HepG2 (cell line): ENCODE measurements around the gene EFNA2. TPM values are rescaled to one million over a fixed set of nuclear protein-coding genes. Genes with fewer than 3 reads are reported as not detected.
A peak's percentile ranks its signal among the peaks of the same experiment; 100 is the strongest.

Experiments used
- BRD4 ChIP-seq: sonication (generic); formaldehyde crosslinking; IDR thresholded peaks from 2 replicates; pipeline ENCODE4 v1.4.0; 2020; ENCODE audit warnings: missing genetic modification reagents
- CHD2 ChIP-seq: IDR thresholded peaks from 2 replicates; pipeline ENCODE4 v1.6.1; 2011; ENCODE audit warnings: low read depth, low read length, improper control_type of control experiment
- EP300 ChIP-seq, 3 experiments: sonication (generic) in 1 of 3; formaldehyde crosslinking in 1 of 3; IDR thresholded peaks; 2 replicates each; pipeline versions ENCODE4 v1.5.1 to v1.6.1; 2011 to 2020; ENCODE audit warnings: low read depth in 2 of 3, low read length in 2 of 3, borderline replicate concordance in 1 of 3, improper control_type of control experiment in 1 of 3, mild to moderate bottlenecking in 1 of 3, missing genetic modification reagents in 1 of 3, moderate library complexity in 1 of 3
- KAT2B ChIP-seq: fragments of 150-350 bp; IDR thresholded peaks from 2 replicates; pipeline ENCODE4 v1.6.1; 2014; ENCODE audit warnings: low read depth, low read length, borderline replicate concordance
- RBAK ChIP-seq: sonication (generic); formaldehyde crosslinking; IDR thresholded peaks from 2 replicates; pipeline ENCODE4 v1.5.1; 2020; ENCODE audit warnings: mild to moderate bottlenecking, missing genetic modification reagents
- RFX3 ChIP-seq: IDR thresholded peaks from 2 replicates; pipeline ENCODE4 v1.6.1; 2016; ENCODE audit warnings: missing biosample characterization, missing genetic modification reagents
- TBP ChIP-seq: sonication (generic); formaldehyde crosslinking; IDR thresholded peaks from 2 replicates; pipeline ENCODE4 v1.5.0; 2020; ENCODE audit warnings: missing genetic modification reagents
- ZBTB21 ChIP-seq: sonication (generic); formaldehyde crosslinking; IDR thresholded peaks from 2 replicates; pipeline ENCODE4 v1.4.0; 2020; ENCODE audit warnings: missing genetic modification reagents
- ZBTB37 ChIP-seq: sonication (generic); formaldehyde crosslinking; IDR thresholded peaks from 2 replicates; pipeline ENCODE4 v1.4.0; 2020; ENCODE audit warnings: mild to moderate bottlenecking, missing genetic modification reagents
- ZNF709 ChIP-seq: sonication (generic); formaldehyde crosslinking; IDR thresholded peaks from 2 replicates; pipeline ENCODE4 v1.5.0; 2020; ENCODE audit warnings: mild to moderate bottlenecking, missing genetic modification reagents
- ZNF737 ChIP-seq: sonication (generic); formaldehyde crosslinking; IDR thresholded peaks from 2 replicates; pipeline ENCODE4 v1.5.0; 2020; ENCODE audit warnings: missing genetic modification reagents, mild to moderate bottlenecking, borderline replicate concordance
- ZNF768 ChIP-seq: sonication (generic); formaldehyde crosslinking; IDR thresholded peaks from 2 replicates; pipeline ENCODE4 v1.4.0; 2020; ENCODE audit warnings: missing genetic modification reagents
- ZSCAN22 ChIP-seq: sonication (generic); formaldehyde crosslinking; IDR thresholded peaks from 2 replicates; pipeline ENCODE4 v1.4.0; 2020; ENCODE audit warnings: mild to moderate bottlenecking, missing genetic modification reagents
- polyA plus RNA-seq, 8 experiments: library from polyadenylated mRNA; depleted of rRNA in 3 of 8; stranded (reverse) in 7 of 8; unstranded in 1 of 8; fragments of >200 nt; fragmentation: Illumina TruSeq in 4 of 8; extraction: Trizol in 4 of 8; gene quantifications; 2 replicates each; pipeline versions ENCODE4 v1.2.1 to v1.2.3, GENCODE V29; 2011 to 2016; ENCODE audit warnings: low read depth in 4 of 8, missing spikeins in 1 of 8, mixed read lengths in 1 of 8; ENCODE audit not compliant: insufficient read depth in 1 of 8
- total RNA-seq, 5 experiments: library from RNA; depleted of rRNA; stranded (reverse); fragments of >200 nt; fragmentation: Illumina TruSeq; extraction: Trizol; gene quantifications; 2 replicates each; pipeline ENCODE4 v1.2.3, GENCODE V29; 2016; ENCODE audit warnings: low read depth in 1 of 5
- TF ChIP-seq, protein P1 (sequence below): sonication (generic); formaldehyde crosslinking; IDR thresholded peaks from 2 replicates; pipeline ENCODE4 v1.5.1; 2020; ENCODE audit warnings: missing genetic modification reagents, mild to moderate bottlenecking, borderline replicate concordance
- TF ChIP-seq, protein P2 (sequence below): sonication (generic); formaldehyde crosslinking; IDR thresholded peaks from 2 replicates; pipeline ENCODE4 v1.4.0; 2020; ENCODE audit warnings: mild to moderate bottlenecking, missing genetic modification reagents
- TF ChIP-seq, protein P3 (sequence below), 2 experiments: sonication (generic) in 1 of 2; formaldehyde crosslinking in 1 of 2; IDR thresholded peaks; 2 replicates each; pipeline versions ENCODE4 v1.4.0 to v1.6.1; 2016 to 2020; ENCODE audit warnings: borderline replicate concordance in 1 of 2, low read depth in 1 of 2, mild to moderate bottlenecking in 1 of 2, missing genetic modification reagents in 1 of 2

The EFNA2 gene
- total and polyA plus RNA-seq, 2 of the 13 experiments (the other 11 are each of a cell fraction or from before 2014, with no cell fraction given), result 6.0 to 9.9 TPM

- TF ChIP-seq ZNF709 (CRISPR knock-in tag) (no peak), TBP (no peak), EP300 (IDR thresholded peaks at IDR 0.05; ENCODE audit: low read depth in 2 of 2, low read length in 2 of 2) (peak in 1 of 2 experiments; percentile 26; a peak in 1 of 4 replicates), EP300 (CRISPR knock-in tag; IDR thresholded peaks at IDR 0.05; ENCODE audit: borderline replicate concordance) (peak; percentile 11; the same call in 1 of the 2 replicates), ZBTB37 (CRISPR knock-in tag) (no peak), ZSCAN22 (CRISPR knock-in tag) (no peak), ZNF768 (no peak; the same call in 1 of the 2 replicates), ZBTB21 (CRISPR knock-in tag) (no peak; the same call in 1 of the 2 replicates), RBAK (no peak), ZNF737 (no peak), BRD4 (CRISPR knock-in tag) (no peak), KAT2B (no peak), RFX3 (CRISPR knock-in tag) (no peak), CHD2 (no peak)
- TF ChIP-seq, protein P1, sequence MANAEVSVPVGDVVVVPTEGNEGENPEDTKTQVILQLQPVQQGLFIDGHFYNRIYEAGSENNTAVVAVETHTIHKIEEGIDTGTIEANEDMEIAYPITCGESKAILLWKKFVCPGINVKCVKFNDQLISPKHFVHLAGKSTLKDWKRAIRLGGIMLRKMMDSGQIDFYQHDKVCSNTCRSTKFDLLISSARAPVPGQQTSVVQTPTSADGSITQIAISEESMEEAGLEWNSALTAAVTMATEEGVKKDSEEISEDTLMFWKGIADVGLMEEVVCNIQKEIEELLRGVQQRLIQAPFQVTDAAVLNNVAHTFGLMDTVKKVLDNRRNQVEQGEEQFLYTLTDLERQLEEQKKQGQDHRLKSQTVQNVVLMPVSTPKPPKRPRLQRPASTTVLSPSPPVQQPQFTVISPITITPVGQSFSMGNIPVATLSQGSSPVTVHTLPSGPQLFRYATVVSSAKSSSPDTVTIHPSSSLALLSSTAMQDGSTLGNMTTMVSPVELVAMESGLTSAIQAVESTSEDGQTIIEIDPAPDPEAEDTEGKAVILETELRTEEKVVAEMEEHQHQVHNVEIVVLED, result no peak; the same call in 1 of the 2 replicates
- TF ChIP-seq, protein P2, sequence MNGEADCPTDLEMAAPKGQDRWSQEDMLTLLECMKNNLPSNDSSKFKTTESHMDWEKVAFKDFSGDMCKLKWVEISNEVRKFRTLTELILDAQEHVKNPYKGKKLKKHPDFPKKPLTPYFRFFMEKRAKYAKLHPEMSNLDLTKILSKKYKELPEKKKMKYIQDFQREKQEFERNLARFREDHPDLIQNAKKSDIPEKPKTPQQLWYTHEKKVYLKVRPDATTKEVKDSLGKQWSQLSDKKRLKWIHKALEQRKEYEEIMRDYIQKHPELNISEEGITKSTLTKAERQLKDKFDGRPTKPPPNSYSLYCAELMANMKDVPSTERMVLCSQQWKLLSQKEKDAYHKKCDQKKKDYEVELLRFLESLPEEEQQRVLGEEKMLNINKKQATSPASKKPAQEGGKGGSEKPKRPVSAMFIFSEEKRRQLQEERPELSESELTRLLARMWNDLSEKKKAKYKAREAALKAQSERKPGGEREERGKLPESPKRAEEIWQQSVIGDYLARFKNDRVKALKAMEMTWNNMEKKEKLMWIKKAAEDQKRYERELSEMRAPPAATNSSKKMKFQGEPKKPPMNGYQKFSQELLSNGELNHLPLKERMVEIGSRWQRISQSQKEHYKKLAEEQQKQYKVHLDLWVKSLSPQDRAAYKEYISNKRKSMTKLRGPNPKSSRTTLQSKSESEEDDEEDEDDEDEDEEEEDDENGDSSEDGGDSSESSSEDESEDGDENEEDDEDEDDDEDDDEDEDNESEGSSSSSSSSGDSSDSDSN, result peak; percentile 52; the same call in 1 of the 2 replicates
- TF ChIP-seq, protein P3, sequence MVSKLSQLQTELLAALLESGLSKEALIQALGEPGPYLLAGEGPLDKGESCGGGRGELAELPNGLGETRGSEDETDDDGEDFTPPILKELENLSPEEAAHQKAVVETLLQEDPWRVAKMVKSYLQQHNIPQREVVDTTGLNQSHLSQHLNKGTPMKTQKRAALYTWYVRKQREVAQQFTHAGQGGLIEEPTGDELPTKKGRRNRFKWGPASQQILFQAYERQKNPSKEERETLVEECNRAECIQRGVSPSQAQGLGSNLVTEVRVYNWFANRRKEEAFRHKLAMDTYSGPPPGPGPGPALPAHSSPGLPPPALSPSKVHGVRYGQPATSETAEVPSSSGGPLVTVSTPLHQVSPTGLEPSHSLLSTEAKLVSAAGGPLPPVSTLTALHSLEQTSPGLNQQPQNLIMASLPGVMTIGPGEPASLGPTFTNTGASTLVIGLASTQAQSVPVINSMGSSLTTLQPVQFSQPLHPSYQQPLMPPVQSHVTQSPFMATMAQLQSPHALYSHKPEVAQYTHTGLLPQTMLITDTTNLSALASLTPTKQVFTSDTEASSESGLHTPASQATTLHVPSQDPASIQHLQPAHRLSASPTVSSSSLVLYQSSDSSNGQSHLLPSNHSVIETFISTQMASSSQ (IDR thresholded peaks at IDR 0.05; ENCODE audit: low read depth), result no peak
- TF ChIP-seq, protein P3 (CRISPR knock-in tag; IDR thresholded peaks at IDR 0.05; ENCODE audit: borderline replicate concordance), result no peak
Observed at GRCh38 chr19:1304197-1304924, 18.7 kb downstream of the EFNA2 start (continued).
